ENCODE data around the gene B3GNT2. TPM values are rescaled to one million over a fixed set of nuclear protein-coding genes. Genes with fewer than 3 reads are reported as not detected.

The B3GNT2 gene
- total RNA-seq, 6 experiments from 2014 or later = 9.1 to 11.0 (median 9.9) TPM

DNA sequence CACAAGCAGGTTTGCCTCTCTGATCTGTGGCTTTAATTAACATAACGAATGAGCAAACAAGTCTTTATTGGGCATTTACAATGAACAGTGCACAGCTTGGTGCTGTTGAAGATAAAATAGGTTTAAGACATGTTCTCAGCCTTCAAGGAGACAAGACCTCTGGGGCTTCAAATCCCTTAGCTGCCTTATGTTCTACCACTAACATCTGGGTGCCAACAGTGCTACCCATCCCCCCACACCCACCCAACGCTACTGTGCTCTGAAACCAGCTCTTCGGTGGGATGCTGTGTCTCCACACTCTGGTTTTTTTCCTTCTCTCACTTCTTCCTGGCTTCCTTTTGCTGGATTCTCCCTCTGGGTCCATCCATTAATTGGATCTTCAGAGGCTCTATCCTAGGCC, 14.1 kb upstream of the B3GNT2 start:
- no peaks in the 10 kb centered on the region for H3K36me3 ChIP-seq
- H3K4me1 ChIP-seq = no peaks in the 10 kb centered on the region
- no peak overlapping the region for H3K4me3 ChIP-seq
- no peak for ATAC-seq
- no peak for TF ChIP-seq CTCF (IDR thresholded peaks at IDR 0.05)
- no peak for TF ChIP-seq POLR2A (IDR thresholded peaks at IDR 0.05)
- H3K9me3 ChIP-seq = no peaks in the 10 kb centered on the region
- no peak overlapping the region for H3K27ac ChIP-seq
- H3K27me3 ChIP-seq = no peaks in the 10 kb centered on the region
- WGBS (ENCODE audit: insufficient coverage, low coverage, low lambda C conversion rate, missing lambda C conversion rate) = 82% methylated on average over 3 of the region's 3 CpGs
- intact Hi-C loops (cut with DNase I) = no loop called here
- DNase-seq = no peak

GRCh38 chr2:62184512-62185230, 11.2 kb upstream of the B3GNT2 start:
- Histone ChIP-seq H3K4me3 (no peak overlapping the region), H3K9me3 (no peaks in the 10 kb centered on the region), H3K27ac (no peak overlapping the region), H3K36me3 (no peaks in the 10 kb centered on the region), H3K27me3 (no peaks in the 10 kb centered on the region), H3K4me1 (peaks cover 0 to 17% (median 5%) of the 10 kb centered on the region in 4 donors)
- no peak for ATAC-seq
- intact Hi-C loops (cut with DNase I) = no loop called here
- whole genome bisulfite sequencing (ENCODE audit: insufficient coverage, low coverage, low lambda C conversion rate, missing lambda C conversion rate) = 88% methylated on average over 3 of the region's 3 CpGs
- no peak for DNase-seq
- TF ChIP-seq CTCF (IDR thresholded peaks at IDR 0.05) (no peak), POLR2A (IDR thresholded peaks at IDR 0.05) (no peak)

DNA sequence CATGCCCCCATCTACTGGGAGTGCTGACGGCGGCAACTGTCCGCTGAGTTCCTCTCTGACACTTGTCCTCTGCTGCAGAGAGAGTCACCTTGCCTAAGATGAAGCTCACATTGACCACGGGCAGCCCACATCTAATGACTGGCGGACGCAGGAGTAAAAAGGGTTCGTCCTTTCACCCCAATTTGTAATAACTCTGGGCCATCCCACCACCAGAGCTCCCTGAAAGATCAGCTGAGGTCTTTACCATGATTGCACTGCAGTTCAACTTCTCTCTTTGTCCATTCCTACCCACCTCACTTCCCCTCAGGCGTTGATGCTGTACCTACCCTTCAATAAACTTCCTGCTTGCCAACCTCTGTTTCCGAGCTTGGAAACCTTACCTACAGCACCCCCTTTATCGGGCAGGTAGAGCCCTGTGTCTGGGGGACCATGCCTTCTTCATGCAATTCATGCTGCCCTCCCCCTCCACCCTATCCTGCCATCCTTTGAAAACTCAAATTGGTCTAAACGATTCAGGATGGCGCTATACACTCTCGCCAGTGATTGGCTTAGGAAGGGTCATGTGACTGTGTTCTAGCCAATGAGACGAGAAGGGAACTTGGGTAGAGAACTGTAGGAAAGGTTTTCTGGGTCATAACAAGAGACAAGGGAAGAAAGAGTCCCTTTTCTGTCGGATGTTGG, 10.3 kb upstream of the B3GNT2 start:
- no peak overlapping the region for H3K27ac ChIP-seq
- H3K9me3 ChIP-seq = no peaks in the 10 kb centered on the region
- H3K4me1 ChIP-seq = peaks cover 0 to 17% (median 5%) of the 10 kb centered on the region in 4 donors
- no peak for ATAC-seq
- H3K27me3 ChIP-seq = no peaks in the 10 kb centered on the region
- H3K4me3 ChIP-seq = no peak overlapping the region
- TF ChIP-seq CTCF (IDR thresholded peaks at IDR 0.05) = no peak
- no peak for TF ChIP-seq POLR2A (IDR thresholded peaks at IDR 0.05)
- intact Hi-C loops (cut with DNase I) = no loop called here
- H3K36me3 ChIP-seq = no peaks in the 10 kb centered on the region
- no peak for DNase-seq
- 83% methylated on average over 8 of the region's 15 CpGs for WGBS (ENCODE audit: insufficient coverage, low coverage, low lambda C conversion rate, missing lambda C conversion rate)

DNA sequence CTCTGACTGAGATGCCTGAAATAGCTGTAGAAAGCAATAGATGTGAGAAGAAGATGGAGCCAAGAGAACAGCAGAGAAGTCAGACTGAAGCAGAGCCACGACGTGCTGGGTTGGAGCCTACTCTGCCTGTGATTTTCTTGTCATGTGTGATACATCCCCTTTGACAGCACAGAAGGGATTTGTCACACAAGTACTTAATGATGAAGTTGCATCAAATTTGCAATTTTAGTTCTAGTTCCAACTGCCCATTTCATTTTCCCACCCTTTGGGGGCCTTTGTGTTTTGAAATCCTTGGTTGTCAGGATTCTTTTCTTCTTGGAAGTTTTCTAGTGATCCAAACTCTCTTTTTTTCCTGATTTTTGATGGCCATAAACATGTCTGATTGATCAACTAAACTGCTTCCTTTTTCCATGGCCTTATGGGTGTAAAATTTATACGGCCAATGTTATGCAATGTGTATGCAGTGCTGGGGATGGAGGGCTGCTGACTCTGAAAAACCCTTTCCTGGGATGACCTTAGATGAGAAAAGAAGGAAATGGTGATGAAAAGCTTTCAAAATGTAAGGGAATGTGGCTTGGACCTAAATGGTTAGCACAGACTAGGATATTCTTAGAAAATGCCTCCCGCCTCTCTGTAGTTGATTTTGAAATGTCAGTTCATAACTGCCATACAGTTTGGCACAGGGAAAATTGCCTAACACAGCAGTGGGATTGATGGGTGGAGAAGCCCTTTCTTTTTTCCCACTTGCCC, 9.6 kb upstream of the B3GNT2 start:
- Histone ChIP-seq H3K27me3 (no peaks in the 10 kb centered on the region), H3K4me3 (no peak overlapping the region), H3K27ac (no peak overlapping the region), H3K9me3 (no peaks in the 10 kb centered on the region), H3K36me3 (no peaks in the 10 kb centered on the region), H3K4me1 (peaks cover 0 to 17% (median 5%) of the 10 kb centered on the region in 4 donors)
- WGBS (ENCODE audit: insufficient coverage, low coverage, low lambda C conversion rate, missing lambda C conversion rate) = 62% methylated on average over 4 of the region's 4 CpGs
- ATAC-seq (peak in 1 of 4 donors; percentile 31), DNase-seq (no peak)
- intact Hi-C loops (cut with DNase I) = no loop called here
- TF ChIP-seq POLR2A (IDR thresholded peaks at IDR 0.05) (no peak), CTCF (IDR thresholded peaks at IDR 0.05) (no peak)
